ENCODE measurements around the gene RBM12. TPM values are rescaled to one million over a fixed set of nuclear protein-coding genes. Genes with fewer than 3 reads are reported as not detected.

Gene RBM12
- total RNA-seq, 1 experiment from 2014 or later, result 125 TPM

DNA sequence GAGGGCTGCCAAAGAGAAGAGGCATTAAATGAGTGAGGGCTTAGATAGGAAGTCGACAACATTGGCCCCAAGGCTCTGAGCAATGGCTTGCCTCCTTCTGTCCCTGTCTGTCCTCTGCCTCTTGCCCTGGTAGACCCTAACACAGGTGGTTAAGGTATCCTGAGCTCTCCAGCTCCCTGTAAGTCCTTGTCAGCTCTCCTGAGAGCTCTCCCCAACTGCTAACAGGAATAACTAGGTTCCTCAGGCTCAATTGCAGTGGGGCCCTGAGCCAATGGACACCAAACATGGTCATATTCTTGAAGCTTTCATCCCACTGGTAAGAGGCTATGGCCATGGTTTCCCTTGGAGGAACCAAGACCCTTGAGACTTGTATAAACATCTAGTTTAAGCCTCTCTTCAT is 5.0 kb upstream of the RBM12 start:
- CTCF ChIA-PET, result no interaction called here
- ATAC-seq, result no peak
- Mint-ChIP-seq H3K4me1 (0 out of 2 replicates have a peak, but pooled peaks cover 3% of the 10 kb centered on the region), H3K4me3 (no peak overlapping the region), H3K36me3 (peaks cover 30% of the 10 kb centered on the region), H3K27me3 (ENCODE audit: low read depth) (no peaks in the 10 kb centered on the region), H3K27ac (no peak overlapping the region), H3K9me3 (no peaks in the 10 kb centered on the region)
- TF ChIP-seq ZNF219 (CRISPR knock-in tag; IDR thresholded peaks at IDR 0.05; ENCODE audit: borderline replicate concordance), result no peak
- no peak for TF ChIP-seq ZNF423 (CRISPR knock-in tag; IDR thresholded peaks at IDR 0.05)
- TF ChIP-seq NFYB (CRISPR knock-in tag; conservative IDR thresholded peaks at IDR 0.05; ENCODE audit: low read depth), result no peak
- TF ChIP-seq, protein P1, sequence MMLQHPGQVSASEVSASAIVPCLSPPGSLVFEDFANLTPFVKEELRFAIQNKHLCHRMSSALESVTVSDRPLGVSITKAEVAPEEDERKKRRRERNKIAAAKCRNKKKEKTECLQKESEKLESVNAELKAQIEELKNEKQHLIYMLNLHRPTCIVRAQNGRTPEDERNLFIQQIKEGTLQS (CRISPR knock-in tag; conservative IDR thresholded peaks at IDR 0.05), result no peak
- TF ChIP-seq NR3C1 (CRISPR knock-in tag; conservative IDR thresholded peaks at IDR 0.05; ENCODE audit: low read depth), result no peak
- TF ChIP-seq, protein P2, sequence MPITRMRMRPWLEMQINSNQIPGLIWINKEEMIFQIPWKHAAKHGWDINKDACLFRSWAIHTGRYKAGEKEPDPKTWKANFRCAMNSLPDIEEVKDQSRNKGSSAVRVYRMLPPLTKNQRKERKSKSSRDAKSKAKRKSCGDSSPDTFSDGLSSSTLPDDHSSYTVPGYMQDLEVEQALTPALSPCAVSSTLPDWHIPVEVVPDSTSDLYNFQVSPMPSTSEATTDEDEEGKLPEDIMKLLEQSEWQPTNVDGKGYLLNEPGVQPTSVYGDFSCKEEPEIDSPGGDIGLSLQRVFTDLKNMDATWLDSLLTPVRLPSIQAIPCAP (CRISPR knock-in tag; IDR thresholded peaks at IDR 0.05), result no peak
- TF ChIP-seq, protein P3, sequence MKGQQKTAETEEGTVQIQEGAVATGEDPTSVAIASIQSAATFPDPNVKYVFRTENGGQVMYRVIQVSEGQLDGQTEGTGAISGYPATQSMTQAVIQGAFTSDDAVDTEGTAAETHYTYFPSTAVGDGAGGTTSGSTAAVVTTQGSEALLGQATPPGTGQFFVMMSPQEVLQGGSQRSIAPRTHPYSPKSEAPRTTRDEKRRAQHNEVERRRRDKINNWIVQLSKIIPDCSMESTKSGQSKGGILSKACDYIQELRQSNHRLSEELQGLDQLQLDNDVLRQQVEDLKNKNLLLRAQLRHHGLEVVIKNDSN (CRISPR knock-in tag; IDR thresholded peaks at IDR 0.05), result no peak
- TF ChIP-seq OVOL2 (CRISPR knock-in tag; IDR thresholded peaks at IDR 0.05; ENCODE audit: borderline replicate concordance), result no peak
- no peak for TF ChIP-seq CBFB (CRISPR knock-in tag; IDR thresholded peaks at IDR 0.05; ENCODE audit: low read depth)
- TF ChIP-seq, protein P4, sequence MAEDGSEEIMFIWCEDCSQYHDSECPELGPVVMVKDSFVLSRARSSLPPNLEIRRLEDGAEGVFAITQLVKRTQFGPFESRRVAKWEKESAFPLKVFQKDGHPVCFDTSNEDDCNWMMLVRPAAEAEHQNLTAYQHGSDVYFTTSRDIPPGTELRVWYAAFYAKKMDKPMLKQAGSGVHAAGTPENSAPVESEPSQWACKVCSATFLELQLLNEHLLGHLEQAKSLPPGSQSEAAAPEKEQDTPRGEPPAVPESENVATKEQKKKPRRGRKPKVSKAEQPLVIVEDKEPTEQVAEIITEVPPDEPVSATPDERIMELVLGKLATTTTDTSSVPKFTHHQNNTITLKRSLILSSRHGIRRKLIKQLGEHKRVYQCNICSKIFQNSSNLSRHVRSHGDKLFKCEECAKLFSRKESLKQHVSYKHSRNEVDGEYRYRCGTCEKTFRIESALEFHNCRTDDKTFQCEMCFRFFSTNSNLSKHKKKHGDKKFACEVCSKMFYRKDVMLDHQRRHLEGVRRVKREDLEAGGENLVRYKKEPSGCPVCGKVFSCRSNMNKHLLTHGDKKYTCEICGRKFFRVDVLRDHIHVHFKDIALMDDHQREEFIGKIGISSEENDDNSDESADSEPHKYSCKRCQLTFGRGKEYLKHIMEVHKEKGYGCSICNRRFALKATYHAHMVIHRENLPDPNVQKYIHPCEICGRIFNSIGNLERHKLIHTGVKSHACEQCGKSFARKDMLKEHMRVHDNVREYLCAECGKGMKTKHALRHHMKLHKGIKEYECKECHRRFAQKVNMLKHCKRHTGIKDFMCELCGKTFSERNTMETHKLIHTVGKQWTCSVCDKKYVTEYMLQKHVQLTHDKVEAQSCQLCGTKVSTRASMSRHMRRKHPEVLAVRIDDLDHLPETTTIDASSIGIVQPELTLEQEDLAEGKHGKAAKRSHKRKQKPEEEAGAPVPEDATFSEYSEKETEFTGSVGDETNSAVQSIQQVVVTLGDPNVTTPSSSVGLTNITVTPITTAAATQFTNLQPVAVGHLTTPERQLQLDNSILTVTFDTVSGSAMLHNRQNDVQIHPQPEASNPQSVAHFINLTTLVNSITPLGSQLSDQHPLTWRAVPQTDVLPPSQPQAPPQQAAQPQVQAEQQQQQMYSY (CRISPR knock-in tag; IDR thresholded peaks at IDR 0.05), result no peak
- TF ChIP-seq, protein P5, sequence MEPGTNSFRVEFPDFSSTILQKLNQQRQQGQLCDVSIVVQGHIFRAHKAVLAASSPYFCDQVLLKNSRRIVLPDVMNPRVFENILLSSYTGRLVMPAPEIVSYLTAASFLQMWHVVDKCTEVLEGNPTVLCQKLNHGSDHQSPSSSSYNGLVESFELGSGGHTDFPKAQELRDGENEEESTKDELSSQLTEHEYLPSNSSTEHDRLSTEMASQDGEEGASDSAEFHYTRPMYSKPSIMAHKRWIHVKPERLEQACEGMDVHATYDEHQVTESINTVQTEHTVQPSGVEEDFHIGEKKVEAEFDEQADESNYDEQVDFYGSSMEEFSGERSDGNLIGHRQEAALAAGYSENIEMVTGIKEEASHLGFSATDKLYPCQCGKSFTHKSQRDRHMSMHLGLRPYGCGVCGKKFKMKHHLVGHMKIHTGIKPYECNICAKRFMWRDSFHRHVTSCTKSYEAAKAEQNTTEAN (CRISPR knock-in tag; IDR thresholded peaks at IDR 0.05), result no peak
- no peak for TF ChIP-seq KAT7 (CRISPR knock-in tag; IDR thresholded peaks at IDR 0.05; ENCODE audit: borderline replicate concordance)
- TF ChIP-seq, protein P6, sequence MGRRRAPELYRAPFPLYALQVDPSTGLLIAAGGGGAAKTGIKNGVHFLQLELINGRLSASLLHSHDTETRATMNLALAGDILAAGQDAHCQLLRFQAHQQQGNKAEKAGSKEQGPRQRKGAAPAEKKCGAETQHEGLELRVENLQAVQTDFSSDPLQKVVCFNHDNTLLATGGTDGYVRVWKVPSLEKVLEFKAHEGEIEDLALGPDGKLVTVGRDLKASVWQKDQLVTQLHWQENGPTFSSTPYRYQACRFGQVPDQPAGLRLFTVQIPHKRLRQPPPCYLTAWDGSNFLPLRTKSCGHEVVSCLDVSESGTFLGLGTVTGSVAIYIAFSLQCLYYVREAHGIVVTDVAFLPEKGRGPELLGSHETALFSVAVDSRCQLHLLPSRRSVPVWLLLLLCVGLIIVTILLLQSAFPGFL (CRISPR knock-in tag; IDR thresholded peaks at IDR 0.05; ENCODE audit: borderline replicate concordance), result no peak
- TF ChIP-seq, protein P7, sequence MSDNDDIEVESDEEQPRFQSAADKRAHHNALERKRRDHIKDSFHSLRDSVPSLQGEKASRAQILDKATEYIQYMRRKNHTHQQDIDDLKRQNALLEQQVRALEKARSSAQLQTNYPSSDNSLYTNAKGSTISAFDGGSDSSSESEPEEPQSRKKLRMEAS (CRISPR knock-in tag; IDR thresholded peaks at IDR 0.05), result no peak
- no peak for TF ChIP-seq ZNF263 (CRISPR knock-in tag; IDR thresholded peaks at IDR 0.05; ENCODE audit: low read depth)
- TF ChIP-seq FOXJ3 (CRISPR knock-in tag; IDR thresholded peaks at IDR 0.05; ENCODE audit: borderline replicate concordance), result no peak
- POLR2A ChIA-PET, result no interaction called here
- no peak for DNase-seq (ENCODE audit: low spot score)

DNA sequence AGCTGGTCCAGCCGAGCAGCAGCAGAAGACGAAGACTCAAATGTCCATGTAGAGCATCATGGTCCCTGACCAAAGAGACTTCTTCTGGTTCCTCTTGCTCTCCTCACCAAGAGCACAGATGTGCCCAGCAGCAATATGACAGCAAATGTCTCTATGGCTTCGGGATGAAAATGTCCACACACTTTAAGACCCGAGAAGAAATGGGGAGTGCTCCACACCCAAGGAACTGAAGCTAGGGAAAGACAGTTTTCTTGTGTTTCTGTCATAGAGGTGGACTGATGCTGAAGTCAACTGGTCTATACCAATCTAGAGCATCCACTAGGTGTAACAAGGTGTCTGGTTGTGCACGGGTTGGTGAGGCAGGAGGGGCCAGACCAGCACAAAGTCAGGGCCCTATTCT is 4.5 kb upstream of the RBM12 start:
- Mint-ChIP-seq H3K36me3 (peaks cover 30% of the 10 kb centered on the region), H3K4me3 (no peak overlapping the region), H3K9me3 (no peaks in the 10 kb centered on the region), H3K27ac (no peak overlapping the region), H3K4me1 (0 out of 2 replicates have a peak, but pooled peaks cover 3% of the 10 kb centered on the region), H3K27me3 (ENCODE audit: low read depth) (no peaks in the 10 kb centered on the region)
- TF ChIP-seq, protein P8, sequence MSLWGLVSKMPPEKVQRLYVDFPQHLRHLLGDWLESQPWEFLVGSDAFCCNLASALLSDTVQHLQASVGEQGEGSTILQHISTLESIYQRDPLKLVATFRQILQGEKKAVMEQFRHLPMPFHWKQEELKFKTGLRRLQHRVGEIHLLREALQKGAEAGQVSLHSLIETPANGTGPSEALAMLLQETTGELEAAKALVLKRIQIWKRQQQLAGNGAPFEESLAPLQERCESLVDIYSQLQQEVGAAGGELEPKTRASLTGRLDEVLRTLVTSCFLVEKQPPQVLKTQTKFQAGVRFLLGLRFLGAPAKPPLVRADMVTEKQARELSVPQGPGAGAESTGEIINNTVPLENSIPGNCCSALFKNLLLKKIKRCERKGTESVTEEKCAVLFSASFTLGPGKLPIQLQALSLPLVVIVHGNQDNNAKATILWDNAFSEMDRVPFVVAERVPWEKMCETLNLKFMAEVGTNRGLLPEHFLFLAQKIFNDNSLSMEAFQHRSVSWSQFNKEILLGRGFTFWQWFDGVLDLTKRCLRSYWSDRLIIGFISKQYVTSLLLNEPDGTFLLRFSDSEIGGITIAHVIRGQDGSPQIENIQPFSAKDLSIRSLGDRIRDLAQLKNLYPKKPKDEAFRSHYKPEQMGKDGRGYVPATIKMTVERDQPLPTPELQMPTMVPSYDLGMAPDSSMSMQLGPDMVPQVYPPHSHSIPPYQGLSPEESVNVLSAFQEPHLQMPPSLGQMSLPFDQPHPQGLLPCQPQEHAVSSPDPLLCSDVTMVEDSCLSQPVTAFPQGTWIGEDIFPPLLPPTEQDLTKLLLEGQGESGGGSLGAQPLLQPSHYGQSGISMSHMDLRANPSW (CRISPR knock-in tag; conservative IDR thresholded peaks at IDR 0.05; ENCODE audit: low read depth), result no peak
- no peak for TF ChIP-seq ETV6 (CRISPR knock-in tag; IDR thresholded peaks at IDR 0.05)
- CTCF ChIA-PET, result no interaction called here
- ATAC-seq (no peak), DNase-seq (ENCODE audit: low spot score) (no peak)
- POLR2A ChIA-PET, result no interaction called here
